NCI-H1436 treated with DMSO at 0.1 percent for 48 hours (cell line): ENCODE measurements around the gene MAGEF1.

Experiments
- DNase-seq: peaks from one replicate; lab custom pipeline; 2025; lab: John Stamatoyannopoulos, UW

MAGEF1 gene

GRCh38 chr3:184669578-184669977 is 42.3 kb downstream of the MAGEF1 start:
- no peak for DNase-seq

- DNase-seq, result no peak
These were observed 45.4 kb downstream of the MAGEF1 start for GRCh38 chr3:184666442-184666841.

- DNase-seq, result no peak
These were observed 46.8 kb downstream of the MAGEF1 start for GRCh38 chr3:184665101-184665500.

- no peak for DNase-seq
These were observed 48.1 kb downstream of the MAGEF1 start for GRCh38 chr3:184663756-184664155.

GRCh38 chr3:184663356-184663755 is 48.5 kb downstream of the MAGEF1 start:
- no peak for DNase-seq

GRCh38 chr3:184662187-184662586 is 49.7 kb downstream of the MAGEF1 start:
- DNase-seq, result no peak

GRCh38 chr3:184660931-184661330 is 50.9 kb downstream of the MAGEF1 start:
- DNase-seq, result no peak
